IPS-18c (cell line): ENCODE measurements around the gene IFNAR2.

ENCODE experiments used
- H3K4me3 ChIP-seq: 2 replicates; pipeline ENCODE4 v1.7.0; 2013; ENCODE audit warnings: low read depth, mild to moderate bottlenecking, low read length, moderate library complexity; ENCODE audit not compliant: insufficient read depth
- H3K9me3 ChIP-seq: one replicate; pipeline ENCODE4 v1.6.1; 2013; ENCODE audit warnings: mild to moderate bottlenecking, low read length, moderate library complexity; ENCODE audit not compliant: control insufficient read depth, insufficient read depth

Gene IFNAR2

GRCh38 chr21:33229784-33230544, at the start of gene IFNAR2:
IFNAR2 (plus strand) TSS chr21:33229938; CDS start chr21:33241923, 11,985 bp downstream.
- H3K9me3 ChIP-seq = no peaks in the 10 kb centered on the region
- peak within 1 kb of the TSS; percentile 98 for H3K4me3 ChIP-seq

- no peak overlapping the region for H3K4me3 ChIP-seq
Measured at GRCh38 chr21:33185852-33186251, 43.9 kb upstream of the IFNAR2 start.

GRCh38 chr21:33187276-33187675, 42.5 kb upstream of the IFNAR2 start:
- Histone ChIP-seq H3K9me3 (no peaks in the 10 kb centered on the region), H3K4me3 (no peak overlapping the region)

More at GRCh38 chr21:33185852-33186251, 43.9 kb upstream of the IFNAR2 start:
- no peaks in the 10 kb centered on the region for H3K9me3 ChIP-seq

- no peaks in the 10 kb centered on the region for H3K9me3 ChIP-seq
- H3K4me3 ChIP-seq = no peak overlapping the region
Measured at GRCh38 chr21:33189237-33189636, 40.5 kb upstream of the IFNAR2 start.

GRCh38 chr21:33189824-33190223, 39.9 kb upstream of the IFNAR2 start:
- H3K4me3 ChIP-seq = no peak overlapping the region
- no peaks in the 10 kb centered on the region for H3K9me3 ChIP-seq

- Histone ChIP-seq H3K4me3 (no peak overlapping the region), H3K9me3 (no peaks in the 10 kb centered on the region)
Measured at GRCh38 chr21:33196941-33197374, 32.8 kb upstream of the IFNAR2 start.

GRCh38 chr21:33197496-33197895, 32.2 kb upstream of the IFNAR2 start:
- no peak overlapping the region for H3K4me3 ChIP-seq
- H3K9me3 ChIP-seq = no peaks in the 10 kb centered on the region

- no peak overlapping the region for H3K4me3 ChIP-seq
- no peaks in the 10 kb centered on the region for H3K9me3 ChIP-seq
Measured at GRCh38 chr21:33198346-33199099, 31.2 kb upstream of the IFNAR2 start.

GRCh38 chr21:33199100-33199464, 30.7 kb upstream of the IFNAR2 start:
- Histone ChIP-seq H3K4me3 (no peak overlapping the region), H3K9me3 (no peaks in the 10 kb centered on the region)

- Histone ChIP-seq H3K9me3 (no peaks in the 10 kb centered on the region), H3K4me3 (no peak overlapping the region)
Measured at GRCh38 chr21:33199516-33200217, 30.1 kb upstream of the IFNAR2 start.

GRCh38 chr21:33201956-33202355, 27.8 kb upstream of the IFNAR2 start:
- Histone ChIP-seq H3K9me3 (no peaks in the 10 kb centered on the region), H3K4me3 (no peak overlapping the region)

GRCh38 chr21:33202464-33203363, 27.0 kb upstream of the IFNAR2 start:
- H3K4me3 ChIP-seq = no peak overlapping the region

GRCh38 chr21:33203371-33203724, 26.4 kb upstream of the IFNAR2 start:
- H3K9me3 ChIP-seq = no peaks in the 10 kb centered on the region

More at GRCh38 chr21:33202464-33203363, 27.0 kb upstream of the IFNAR2 start:
- H3K9me3 ChIP-seq = no peaks in the 10 kb centered on the region

GRCh38 chr21:33205476-33205875, 24.3 kb upstream of the IFNAR2 start:
- Histone ChIP-seq H3K9me3 (no peaks in the 10 kb centered on the region), H3K4me3 (no peak overlapping the region)

More at GRCh38 chr21:33203371-33203724, 26.4 kb upstream of the IFNAR2 start:
- H3K4me3 ChIP-seq = no peak overlapping the region

GRCh38 chr21:33206771-33207281, 22.9 kb upstream of the IFNAR2 start:
- no peak overlapping the region for H3K4me3 ChIP-seq
- no peaks in the 10 kb centered on the region for H3K9me3 ChIP-seq

- H3K9me3 ChIP-seq = peaks cover 2% of the 10 kb centered on the region
- H3K4me3 ChIP-seq = no peak overlapping the region
Measured at GRCh38 chr21:33207449-33208149, 22.1 kb upstream of the IFNAR2 start.
